GM12878 (cell line): ENCODE results near the gene PRR23C. TPM values are rescaled to one million over a fixed set of nuclear protein-coding genes. Genes with fewer than 3 reads are reported as not detected.

Experiments used
- CTCF ChIP-seq, 3 experiments: IDR thresholded peaks in 2 of 3; conservative IDR thresholded peaks in 1 of 3; 2 replicates each; pipeline ENCODE4 v1.5.1; 2011; ENCODE audit warnings: low read depth in 3 of 3, low read length in 3 of 3, mild to moderate bottlenecking in 3 of 3, control low read depth in 2 of 3, moderate library complexity in 2 of 3, inconsistent platforms in 1 of 3, mixed read lengths in 1 of 3; ENCODE audit not compliant: control insufficient read depth in 2 of 3, insufficient read depth in 1 of 3; ENCODE audit errors: extremely low read depth in 1 of 3
- MYB ChIP-seq: fragments of 150-350 bp; IDR thresholded peaks from 2 replicates; pipeline ENCODE4 v1.6.1; 2014; ENCODE audit warnings: mild to moderate bottlenecking, low read depth, low read length, borderline replicate concordance
- SMAD5 ChIP-seq: IDR thresholded peaks from 2 replicates; pipeline ENCODE4 v1.6.1; 2016; ENCODE audit warnings: antibody characterized with exemption, low read depth
- STAT1 ChIP-seq: fragments of 450-650 bp; conservative IDR thresholded peaks from 2 replicates; pipeline ENCODE4 v1.6.1; 2014; ENCODE audit warnings: antibody characterized with exemption, mild to moderate bottlenecking
- TARDBP ChIP-seq: IDR thresholded peaks from 2 replicates; pipeline ENCODE4 v1.6.1; 2016; ENCODE audit warnings: borderline replicate concordance
- ZBED1 ChIP-seq: IDR thresholded peaks from 2 replicates; pipeline ENCODE4 v1.6.1; 2016; ENCODE audit warnings: borderline replicate concordance
- ZNF24 ChIP-seq: fragments of 450-650 bp; IDR thresholded peaks from 2 replicates; pipeline ENCODE4 v1.6.1; 2017; ENCODE audit warnings: antibody characterized with exemption, mild to moderate bottlenecking
- ZNF274 ChIP-seq: IDR thresholded peaks from one replicate; pipeline ENCODE4 v1.8.0; 2011; ENCODE audit not compliant: insufficient read length, insufficient read depth
- ZSCAN29 ChIP-seq: fragments of 450-650 bp; IDR thresholded peaks from 2 replicates; pipeline ENCODE4 v1.6.1; 2017; ENCODE audit warnings: mild to moderate bottlenecking, moderate library complexity
- polyA plus RNA-seq, 11 experiments: library from polyadenylated mRNA; depleted of rRNA in 4 of 11; unstranded in 6 of 11; stranded (reverse) in 5 of 11; fragments of >200 nt; fragmentation: Nextera tagmentation in 4 of 11; fragmentation: Illumina TruSeq in 1 of 11; extraction: Ambion mirVana in 4 of 11; extraction: Trizol in 1 of 11; gene quantifications; 1 replicate in 1 of 11; 2 replicates in 10 of 11; pipeline versions ENCODE4 v1.2.1 to v1.2.3, GENCODE V29; 2011 to 2016; ENCODE audit warnings: inconsistent platforms in 2 of 11, missing spikeins in 2 of 11, low read depth in 1 of 11
- total RNA-seq, 4 experiments: library from RNA; depleted of rRNA in 3 of 4; stranded (reverse); fragments of >200 nt in 3 of 4; fragmentation: Illumina TruSeq in 1 of 4; extraction: Trizol in 1 of 4; gene quantifications; 2 replicates each; pipeline versions ENCODE4 v1.2.1 to v1.2.3, GENCODE V29; 2013 to 2021
- TF ChIP-seq, protein P1 (sequence below): fragments of 450-650 bp; IDR thresholded peaks from 2 replicates; pipeline ENCODE4 v1.6.1; 2018; ENCODE audit warnings: borderline replicate concordance, mild to moderate bottlenecking; ENCODE audit not compliant: partially characterized antibody

The PRR23C gene
- total and polyA plus RNA-seq, 10 of the 15 experiments (the other 5 are each of a cell fraction or from before 2014, with no cell fraction given) = not detected

- TF ChIP-seq, protein P1, sequence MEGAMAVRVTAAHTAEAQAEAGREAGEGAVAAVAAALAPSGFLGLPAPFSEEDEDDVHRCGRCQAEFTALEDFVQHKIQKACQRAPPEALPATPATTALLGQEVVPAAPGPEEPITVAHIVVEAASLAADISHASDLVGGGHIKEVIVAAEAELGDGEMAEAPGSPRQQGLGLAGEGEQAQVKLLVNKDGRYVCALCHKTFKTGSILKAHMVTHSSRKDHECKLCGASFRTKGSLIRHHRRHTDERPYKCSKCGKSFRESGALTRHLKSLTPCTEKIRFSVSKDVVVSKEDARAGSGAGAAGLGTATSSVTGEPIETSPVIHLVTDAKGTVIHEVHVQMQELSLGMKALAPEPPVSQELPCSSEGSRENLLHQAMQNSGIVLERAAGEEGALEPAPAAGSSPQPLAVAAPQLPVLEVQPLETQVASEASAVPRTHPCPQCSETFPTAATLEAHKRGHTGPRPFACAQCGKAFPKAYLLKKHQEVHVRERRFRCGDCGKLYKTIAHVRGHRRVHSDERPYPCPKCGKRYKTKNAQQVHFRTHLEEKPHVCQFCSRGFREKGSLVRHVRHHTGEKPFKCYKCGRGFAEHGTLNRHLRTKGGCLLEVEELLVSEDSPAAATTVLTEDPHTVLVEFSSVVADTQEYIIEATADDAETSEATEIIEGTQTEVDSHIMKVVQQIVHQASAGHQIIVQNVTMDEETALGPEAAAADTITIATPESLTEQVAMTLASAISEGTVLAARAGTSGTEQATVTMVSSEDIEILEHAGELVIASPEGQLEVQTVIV = no peak
- TF ChIP-seq TARDBP = no peak
- TF ChIP-seq CTCF (IDR thresholded peaks at IDR 0.05 in 2 of 3, conservative IDR thresholded peaks at IDR 0.05 in 1 of 3; ENCODE audit: control insufficient read depth in 2 of 3, extremely low read depth in 1 of 3, insufficient read depth in 1 of 3, low read depth in 3 of 3, low read length in 3 of 3) = no peak
- TF ChIP-seq SMAD5 = no peak
- TF ChIP-seq ZBED1 = no peak
- TF ChIP-seq ZNF24 = no peak
- TF ChIP-seq ZNF274 = no peak
- no peak for TF ChIP-seq MYB
- TF ChIP-seq STAT1 = no peak
- TF ChIP-seq ZSCAN29 = no peak
Measured at GRCh38 chr3:139005356-139005993, 39.2 kb downstream of the PRR23C start (continued).
